Glomerular endothelial cell (primary cell): ENCODE data around the gene MCF2L. TPM values are rescaled to one million over a fixed set of nuclear protein-coding genes. Genes with fewer than 3 reads are reported as not detected.

ENCODE experiments used
- DNase-seq: peaks from one replicate; pipeline ENCODE4 v3.0.0-alpha.2; 2011; ENCODE audit warnings: low read depth, low spot score; ENCODE audit errors: extremely low read depth
- total RNA-seq: library from RNA; depleted of rRNA; stranded (reverse); fragments of >200 nt; gene quantifications from 2 replicates; pipeline ENCODE4 v1.2.3, GENCODE V29; 2015

The MCF2L gene
- total RNA-seq, 1 donor from 2014 or later, result 23.4 TPM

GRCh38 chr13:113009743-113010509 is 40.9 kb downstream of the MCF2L start:
- no peak for DNase-seq

DNA sequence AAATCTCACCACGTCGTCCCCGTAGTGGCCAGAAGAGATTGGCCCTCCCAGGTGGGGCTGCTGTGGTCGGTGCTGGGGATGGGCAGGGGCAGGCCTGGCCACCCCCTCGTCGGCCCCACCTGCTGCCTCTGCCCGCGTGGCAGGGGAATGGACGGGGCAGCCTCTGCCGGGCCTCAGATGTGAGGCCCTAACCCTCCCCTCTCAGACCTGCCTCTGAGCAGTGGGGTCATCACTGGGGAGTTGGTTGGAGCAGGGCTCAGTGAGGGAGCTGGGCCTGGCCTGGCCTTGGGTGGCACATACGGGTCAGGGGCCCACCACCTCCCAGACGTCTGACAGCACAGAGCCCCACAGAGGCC is 41.5 kb downstream of the MCF2L start:
- DNase-seq, result no peak

DNA sequence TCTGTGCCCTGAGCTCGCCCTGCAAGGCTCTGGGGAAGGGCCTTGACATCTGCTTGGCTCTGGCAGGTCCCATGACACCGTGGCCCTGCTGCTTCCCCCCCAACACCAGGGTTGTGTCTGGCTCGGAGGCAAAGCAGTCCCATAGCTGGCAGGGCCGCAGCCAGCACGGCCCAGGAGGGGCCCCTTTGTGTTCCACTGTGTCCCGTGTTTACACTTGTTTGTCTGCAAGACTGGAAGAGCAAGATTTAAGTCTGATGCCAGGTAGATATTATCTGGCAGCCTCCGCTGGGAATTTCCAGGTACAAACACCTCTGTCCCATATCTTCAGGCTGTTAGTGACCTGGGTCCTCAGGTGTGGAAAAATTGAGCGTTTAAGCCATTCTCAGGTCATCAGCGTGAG is 44.3 kb downstream of the MCF2L start:
- no peak for DNase-seq

DNA sequence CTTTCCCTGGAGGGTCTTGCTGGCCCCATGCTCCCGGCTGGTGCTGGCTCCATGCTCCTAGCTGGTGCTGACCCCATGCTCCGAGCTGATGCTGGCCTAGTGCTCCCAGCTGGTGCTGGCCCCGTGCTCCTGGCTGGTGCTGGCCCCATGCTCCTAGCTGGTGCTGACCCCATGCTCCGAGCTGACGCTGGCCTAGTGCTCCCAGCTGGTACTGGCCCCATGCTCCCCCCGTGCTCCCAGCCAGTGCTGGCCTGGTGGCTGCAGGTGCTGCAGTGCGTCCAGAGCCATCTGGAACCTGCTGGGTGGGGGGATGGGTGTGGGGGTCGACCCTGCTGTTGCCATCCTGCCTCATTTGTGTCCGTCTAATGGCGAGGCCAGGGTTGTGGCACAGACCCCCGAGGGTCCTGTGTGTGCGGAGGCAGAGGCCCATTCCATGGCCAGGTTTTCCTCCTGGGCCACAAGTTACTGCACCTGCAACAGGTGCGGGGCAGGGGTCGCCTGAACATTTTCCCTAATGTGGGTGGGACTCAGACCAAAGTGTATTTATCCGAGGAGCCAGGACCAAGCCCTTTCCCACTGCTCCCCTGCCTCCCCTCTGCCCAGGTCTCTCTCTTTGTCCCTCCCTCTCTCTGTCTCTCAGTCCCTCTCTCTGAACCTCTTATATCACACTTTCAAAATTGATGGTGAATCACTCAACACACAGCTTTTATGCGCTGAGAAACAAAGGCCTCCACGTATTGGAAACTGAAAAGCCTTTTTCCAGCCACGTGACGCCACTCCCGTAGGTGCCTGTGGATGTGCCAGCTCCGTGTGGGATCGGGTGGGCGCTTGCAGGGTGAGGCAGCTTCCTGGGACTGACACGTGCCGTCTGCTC is 45.1 kb downstream of the MCF2L start:
- DNase-seq, result no peak

DNA sequence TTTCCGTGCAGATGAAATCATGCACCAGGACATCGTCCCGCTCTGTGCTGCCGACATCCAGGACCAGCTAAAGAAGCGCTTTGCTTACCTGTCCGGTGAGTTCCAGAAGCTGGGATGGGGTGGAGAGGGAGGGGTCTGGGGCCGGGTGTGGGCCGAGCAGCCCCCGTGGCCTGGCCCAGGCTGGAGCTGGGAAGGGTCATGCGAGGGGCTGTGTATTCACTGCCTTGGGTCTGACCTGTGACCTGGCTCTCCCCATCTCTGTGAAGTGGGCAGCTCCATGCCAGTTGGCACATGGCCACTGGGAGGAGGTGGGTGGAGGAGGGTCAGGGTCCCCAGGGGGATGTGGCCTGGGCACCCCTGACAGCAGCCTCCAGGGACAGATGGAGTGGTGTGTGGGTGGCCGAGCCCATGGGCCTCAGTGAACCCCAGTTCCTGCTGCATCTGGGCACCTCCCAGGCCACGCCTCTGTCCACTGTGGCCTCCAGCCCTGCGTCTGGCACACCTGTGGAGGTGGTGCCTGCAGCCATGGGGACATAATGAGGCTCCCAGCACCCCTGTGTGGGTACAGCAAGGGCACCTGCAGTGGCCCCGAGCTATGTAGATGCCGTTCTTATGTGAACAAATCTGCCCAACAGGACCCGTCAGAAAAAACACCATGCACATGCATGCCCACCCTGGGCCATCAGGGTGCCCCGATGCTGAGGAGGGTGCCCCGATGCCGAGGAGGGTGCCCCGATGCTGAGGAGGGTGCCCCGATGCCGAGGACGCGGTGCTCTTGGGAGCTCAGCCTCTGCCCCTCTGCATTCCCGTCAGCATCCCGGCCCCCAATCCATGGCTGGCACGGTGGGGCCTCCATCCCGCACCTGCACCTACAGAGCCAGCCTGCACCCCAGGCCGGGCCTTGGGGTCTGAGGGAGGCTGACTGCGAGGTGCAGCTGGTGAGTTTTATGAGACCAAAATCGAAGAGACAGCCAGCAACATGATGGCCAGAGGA is 46.0 kb downstream of the MCF2L start:
- no peak for DNase-seq

GRCh38 chr13:113015826-113016525 is 47.0 kb downstream of the MCF2L start:
- no peak for DNase-seq

- DNase-seq, result no peak
Measured at GRCh38 chr13:113016526-113017295, 47.7 kb downstream of the MCF2L start.

DNA sequence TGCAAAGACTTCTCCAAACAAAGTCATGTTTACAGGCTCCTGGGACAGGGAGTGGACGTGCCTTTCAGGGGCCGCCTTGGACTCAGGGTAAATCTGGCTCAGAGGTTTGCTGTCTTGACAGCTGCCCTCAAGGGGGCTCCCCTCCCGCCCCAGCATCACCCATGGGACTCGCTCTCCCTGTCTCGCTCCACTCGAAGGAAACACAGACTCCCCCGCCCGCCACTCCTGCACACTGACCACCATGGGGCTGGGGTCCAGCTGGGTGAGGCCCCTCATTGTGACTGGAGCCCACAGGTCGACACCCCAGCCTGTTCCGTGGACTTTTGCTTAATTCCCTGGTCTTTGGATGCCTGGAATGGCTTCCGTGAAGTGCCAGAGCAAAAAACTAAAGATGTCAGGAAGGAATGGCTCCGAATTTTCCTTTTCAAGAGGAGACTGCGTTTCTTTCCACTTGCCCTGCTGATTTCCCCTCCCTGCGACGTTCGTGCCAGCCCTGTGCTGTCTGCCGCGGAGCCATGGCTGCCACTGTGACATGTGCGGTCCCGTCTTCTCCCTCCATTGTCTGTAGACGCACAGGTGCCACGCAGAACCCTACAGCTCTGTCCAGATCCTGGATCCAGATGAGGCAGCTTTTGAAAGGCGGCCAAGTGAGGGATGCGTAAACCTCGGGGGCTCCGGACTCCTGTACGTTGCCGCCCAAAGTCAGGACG is 48.6 kb downstream of the MCF2L start:
- no peak for DNase-seq

DNA sequence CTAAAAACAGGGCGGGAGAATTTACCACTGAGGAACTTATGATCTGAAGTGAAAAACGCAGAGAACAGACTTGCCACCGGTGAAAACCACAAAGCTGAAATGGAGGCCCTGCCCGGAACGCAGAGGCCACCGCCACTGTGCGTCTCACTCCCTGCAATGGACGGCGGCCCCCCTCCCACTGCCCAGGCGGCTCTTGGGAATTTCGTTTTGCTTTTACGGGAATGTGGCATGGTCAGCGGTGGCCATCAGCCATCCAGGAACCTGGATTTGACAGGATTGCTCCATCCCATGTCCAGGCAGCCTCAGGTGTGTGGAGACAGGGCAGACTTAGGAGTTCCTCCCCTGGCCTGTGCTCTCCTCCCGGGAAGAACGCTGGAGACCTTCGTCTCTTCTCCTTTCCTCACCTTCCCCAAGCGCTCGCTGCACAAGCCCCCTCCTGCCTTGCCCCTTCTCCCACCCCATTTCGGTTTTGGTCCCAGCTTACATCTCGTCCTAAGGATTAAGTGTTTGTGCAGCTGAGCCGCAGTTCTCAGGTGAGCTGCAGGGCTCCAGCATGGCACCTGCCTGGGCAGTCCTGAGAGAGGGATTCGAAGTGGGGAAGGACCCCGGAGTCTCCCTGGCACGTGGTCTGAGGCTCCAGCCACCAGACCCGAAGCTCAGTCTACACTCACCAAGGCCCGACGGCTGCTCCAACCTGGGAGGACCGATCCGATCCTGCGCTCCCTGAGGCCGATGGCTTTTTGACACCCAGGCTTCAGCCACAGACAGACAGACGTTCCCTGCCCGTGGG is 49.9 kb downstream of the MCF2L start:
- DNase-seq, result no peak

DNA sequence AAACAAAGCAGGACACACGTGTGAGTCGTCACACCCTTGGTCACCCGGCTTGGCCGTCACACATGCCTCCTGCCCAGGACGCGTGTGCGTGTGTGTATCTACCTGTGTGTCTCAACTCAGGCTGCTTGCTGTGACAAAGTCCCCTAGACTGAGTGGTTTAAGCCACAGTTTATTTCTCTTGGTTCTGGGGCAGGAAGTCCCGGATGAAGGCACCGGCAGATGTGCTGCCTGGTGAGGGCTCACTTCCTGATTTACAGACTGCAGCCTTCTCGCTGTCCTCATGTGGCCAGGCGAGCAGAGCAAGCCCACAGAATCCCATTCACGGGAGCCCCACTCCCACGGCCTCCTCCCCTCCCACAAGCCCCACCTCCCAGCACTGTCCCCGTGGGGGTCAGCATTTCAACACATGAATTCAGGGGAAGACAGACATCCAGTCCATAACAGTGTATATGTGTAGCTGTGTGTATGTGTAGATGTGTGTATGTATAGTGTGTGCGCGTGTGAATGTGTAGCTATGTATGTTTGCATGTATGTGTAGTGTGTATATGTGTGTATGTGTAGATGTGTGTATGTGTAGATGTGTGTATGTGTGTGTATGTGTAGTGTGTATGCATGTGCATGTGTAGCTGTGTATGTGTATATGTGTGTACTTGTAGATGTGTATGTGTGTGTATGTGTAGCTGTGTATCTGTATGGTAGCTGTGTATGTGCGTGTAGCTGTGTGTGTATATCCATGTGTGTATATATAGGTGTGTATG is 51.5 kb downstream of the MCF2L start:
- DNase-seq, result no peak

DNA sequence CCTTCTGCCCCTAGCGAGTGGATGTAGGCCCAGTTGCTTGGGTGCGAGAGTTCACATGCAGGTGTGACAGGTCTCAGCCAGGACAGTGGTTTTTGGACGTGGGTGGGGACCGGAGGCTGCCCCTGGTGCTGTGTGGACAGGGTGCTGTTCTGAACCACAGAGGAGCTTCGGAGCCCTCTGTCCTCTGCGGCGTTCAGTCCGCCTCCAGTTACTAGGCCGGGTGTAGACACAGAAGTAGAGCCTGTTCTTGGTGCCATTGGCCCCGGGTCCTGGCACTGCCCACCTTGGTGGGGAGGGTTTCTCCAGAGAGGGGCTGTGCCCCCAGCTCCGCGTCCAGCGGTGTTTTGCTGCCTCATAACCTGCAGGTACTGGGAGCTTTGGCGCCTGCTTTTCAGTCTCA is 52.4 kb downstream of the MCF2L start:
- no peak for DNase-seq

- DNase-seq, result no peak
Measured at GRCh38 chr13:113021811-113022210, 52.8 kb downstream of the MCF2L start.

GRCh38 chr13:113022391-113022744 is 53.4 kb downstream of the MCF2L start:
- DNase-seq, result no peak

DNA sequence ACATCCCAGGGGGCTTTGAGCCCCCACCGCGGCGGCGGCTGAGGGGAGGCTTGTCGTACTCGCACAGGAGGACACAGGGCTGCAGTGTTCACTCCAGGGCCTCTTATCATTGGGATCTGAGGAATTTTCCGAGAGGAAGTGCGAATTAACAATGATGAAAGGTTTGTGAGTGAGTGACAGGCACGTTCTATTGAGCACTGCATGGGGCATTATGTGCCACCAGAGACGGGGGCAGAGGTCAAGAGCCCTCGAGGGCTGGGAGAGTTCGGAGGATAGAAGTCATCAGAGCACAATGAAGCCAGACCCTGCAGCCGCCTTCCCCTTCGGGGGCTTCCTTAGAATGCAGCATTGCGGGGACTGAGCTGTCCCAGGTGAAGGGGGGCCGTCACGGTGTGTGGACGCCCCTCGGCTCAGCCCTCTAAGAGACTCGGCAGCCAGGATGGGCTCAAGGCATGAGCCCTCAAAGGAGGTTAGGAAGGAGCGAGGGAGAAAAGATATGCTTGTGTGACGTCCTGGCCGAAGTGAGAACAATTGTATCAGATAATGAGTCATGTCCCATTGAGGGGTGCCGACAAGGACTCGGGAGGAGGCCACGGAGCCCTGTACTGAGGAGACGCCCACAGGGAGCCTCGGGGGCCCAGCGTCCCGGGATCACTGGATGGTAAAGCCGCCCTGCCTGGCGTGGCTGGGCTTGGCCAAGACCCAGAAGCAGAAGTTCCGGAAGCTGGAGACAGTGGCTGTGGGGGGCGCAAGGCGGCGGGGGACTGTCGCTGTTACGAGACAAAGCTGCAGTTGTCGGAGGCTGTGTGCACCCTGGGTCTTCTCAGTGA is 53.9 kb downstream of the MCF2L start:
- DNase-seq, result no peak

- DNase-seq, result no peak
Measured at GRCh38 chr13:113023694-113024430, 54.8 kb downstream of the MCF2L start.

DNA sequence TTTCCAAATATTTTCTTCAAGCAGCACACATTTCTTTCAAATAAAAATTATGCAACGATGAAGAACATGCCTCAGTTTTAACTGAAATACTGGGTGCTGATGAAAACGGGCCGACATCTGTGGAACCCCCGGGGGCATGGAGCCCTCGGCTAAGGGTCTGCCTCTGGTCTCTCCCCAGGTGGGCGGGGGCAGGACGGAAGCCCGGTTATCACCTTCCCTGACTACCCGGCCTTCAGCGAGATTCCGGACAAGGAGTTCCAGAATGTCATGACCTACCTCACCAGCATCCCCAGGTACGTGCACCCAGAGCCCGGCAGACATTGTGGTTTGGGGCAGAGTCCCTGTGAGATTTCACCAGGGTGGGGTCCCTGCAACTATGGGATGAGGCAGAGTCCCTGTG is 55.5 kb downstream of the MCF2L start:
- no peak for DNase-seq
